B cell (primary cell): ENCODE data around the gene EHBP1. TPM values are rescaled to one million over a fixed set of nuclear protein-coding genes. Genes with fewer than 3 reads are reported as not detected.

Experiments used
- ATAC-seq: fragments of 200-7000 bp; cut with Tn5 transposase; one replicate; pipeline ENCODE4 v1.10.0; 2021; ENCODE audit warnings: low read depth, mild to moderate bottlenecking, moderate number of reproducible peaks, moderate library complexity
- CTCF ChIA-PET: fragments of 350-600 bp; sonication (Branson Sonifier 250); formaldehyde crosslinking; loops from one replicate; lab custom pipeline; 2021; ENCODE audit warnings: antibody characterized with exemption, inconsistent platforms; lab: Charles Lee
- POLR2A ChIA-PET: fragments of 350-600 bp; sonication (Branson Sonifier 250); formaldehyde crosslinking; loops from one replicate; lab custom pipeline; 2021; ENCODE audit warnings: antibody characterized with exemption; lab: Charles Lee
- DNase-seq: peaks from one replicate; pipeline ENCODE4 v3.0.0; 2013
- H2AFZ ChIP-seq: 2 replicates; pipeline ENCODE4 v1.6.1; 2012; ENCODE audit warnings: mild to moderate bottlenecking, low read depth, low read length; ENCODE audit not compliant: insufficient read depth, poor library complexity, severe bottlenecking
- H3K27ac ChIP-seq, 2 donors: 1 replicate in 1 of 2; 2 replicates in 1 of 2; pipeline ENCODE4 v1.5.1; 2012 to 2013; ENCODE audit warnings: low read length in 2 of 2, mild to moderate bottlenecking in 2 of 2, moderate library complexity in 1 of 2
- H3K27me3 ChIP-seq, 4 experiments: fragments of 200-600 bp in 1 of 4; sonication (generic) in 1 of 4; replicated peaks in 1 of 4; 1 replicate in 2 of 4; 2 replicates in 2 of 4; pipeline versions ENCODE4 v1.6.1 to v1.7.0; 2013 to 2016; ENCODE audit warnings: low read length in 3 of 4, mild to moderate bottlenecking in 2 of 4, mixed read lengths in 1 of 4, moderate library complexity in 1 of 4; ENCODE audit not compliant: insufficient read depth in 4 of 4, control insufficient read depth in 3 of 4; ENCODE audit errors: control extremely low read depth in 1 of 4
- H3K36me3 ChIP-seq, 2 experiments: replicated peaks in 1 of 2; 1 replicate in 1 of 2; 2 replicates in 1 of 2; pipeline versions ENCODE4 v1.6.1 to v1.7.1; 2013; ENCODE audit warnings: low read length in 1 of 2; ENCODE audit not compliant: insufficient read depth in 2 of 2, control insufficient read depth in 1 of 2; ENCODE audit errors: control extremely low read depth in 1 of 2, extremely low read depth in 1 of 2
- H3K4me1 ChIP-seq, 2 donors: fragments of 200-600 bp in 1 of 2; sonication (generic) in 1 of 2; 1 replicate in 1 of 2; 2 replicates in 1 of 2; pipeline versions ENCODE4 v1.5.1 to v1.6.1; 2013 to 2017; ENCODE audit warnings: low read length in 2 of 2; ENCODE audit not compliant: control insufficient read depth in 2 of 2, insufficient read depth in 2 of 2
- H3K4me2 ChIP-seq: replicated peaks from 2 replicates; pipeline ENCODE3; 2012; ENCODE audit warnings: mild to moderate bottlenecking, low read depth, low read length; ENCODE audit not compliant: poor library complexity, severe bottlenecking
- H3K4me3 ChIP-seq, 5 experiments: fragments of 200-600 bp in 1 of 5; sonication (generic) in 1 of 5; 1 replicate in 3 of 5; 2 replicates in 2 of 5; pipeline versions ENCODE4 v1.5.1 to v1.7.0; 2011 to 2016; ENCODE audit warnings: low read length in 4 of 5, mild to moderate bottlenecking in 4 of 5, low read depth in 2 of 5, control low read depth in 1 of 5, moderate library complexity in 1 of 5; ENCODE audit not compliant: insufficient read depth in 1 of 5; ENCODE audit errors: control extremely low read depth in 1 of 5, extremely low read depth in 1 of 5
- H3K79me2 ChIP-seq: fragments of 200-600 bp; sonication (generic); one replicate; pipeline ENCODE4 v1.6.0; 2016; ENCODE audit warnings: low read length; ENCODE audit not compliant: control insufficient read depth, insufficient read depth
- H3K9ac ChIP-seq: fragments of 200-600 bp; sonication (generic); 2 replicates; pipeline ENCODE4 v1.6.1; 2017; ENCODE audit warnings: mild to moderate bottlenecking, low read length, moderate library complexity
- H3K9me3 ChIP-seq, 3 donors: one replicate each; pipeline versions ENCODE4 v1.6.1 to v1.7.1; 2013; ENCODE audit warnings: low read length in 2 of 3; ENCODE audit not compliant: control insufficient read depth in 2 of 3, insufficient read depth in 1 of 3; ENCODE audit errors: control extremely low read depth in 1 of 3
- H4K20me1 ChIP-seq: 2 replicates; pipeline ENCODE4 v1.6.0; 2012; ENCODE audit warnings: mild to moderate bottlenecking, low read length; ENCODE audit not compliant: insufficient read depth, control insufficient read depth, poor library complexity, severe bottlenecking
- H3K27ac Mint-ChIP-seq: one replicate; pipeline ENCODE4 v1.8.0; 2021; ENCODE audit warnings: mixed read lengths
- H3K27me3 Mint-ChIP-seq: one replicate; pipeline ENCODE4 v1.8.0; 2021; ENCODE audit warnings: mixed read lengths
- H3K4me1 Mint-ChIP-seq: one replicate; pipeline ENCODE4 v1.8.0; 2021; ENCODE audit warnings: mixed read lengths
- H3K4me3 Mint-ChIP-seq: one replicate; pipeline ENCODE4 v1.8.0; 2021; ENCODE audit warnings: mixed read lengths
- H3K9me3 Mint-ChIP-seq: one replicate; pipeline ENCODE4 v1.8.0; 2022; ENCODE audit warnings: mixed read lengths; ENCODE audit not compliant: insufficient read depth
- CTCF ChIP-seq: fragments of 200-600 bp; IDR thresholded peaks from one replicate; pipeline ENCODE4 v1.8.0; 2022; ENCODE audit warnings: antibody characterized with exemption, mild to moderate bottlenecking
- EZH2 ChIP-seq: IDR thresholded peaks from 2 replicates; pipeline ENCODE4 v1.6.1; 2012; ENCODE audit warnings: borderline replicate concordance, low read depth, mild to moderate bottlenecking, moderate library complexity, low read length; ENCODE audit not compliant: insufficient read depth, poor library complexity, severe bottlenecking
- WGBS: methylation state at CpG from one replicate; pipeline ENCODE4 v1.1.5; 2013; ENCODE audit warnings: missing lambda C conversion rate; ENCODE audit not compliant: insufficient coverage; 5-methylcytosine and 5-hydroxymethylcytosine counted together
- intact Hi-C: fragments of 100-400 bp; cut with micrococcal nuclease; formaldehyde crosslinking; loops from one replicate; pipeline ENCODE4 v1.10.0; 2022
- polyA plus RNA-seq: library from polyadenylated mRNA; depleted of rRNA; stranded (reverse); fragments of >200 nt; gene quantifications from 2 replicates; pipeline ENCODE4 v1.2.3, GENCODE V29; 2012
- total RNA-seq, 2 donors: library from RNA; stranded (reverse); fragments of 120-200 nt in 1 of 2; gene quantifications; 1 replicate in 1 of 2; 2 replicates in 1 of 2; pipeline versions ENCODE4 v1.2.3 to v1.2.4, GENCODE V29; 2013 to 2022

EHBP1 gene
- total and polyA plus RNA-seq, 2 donors (not counting 1 experiment from before 2014, with no cell fraction given): 8.8 to 34.7 TPM

GRCh38 chr2:63050334-63051041 is 345.0 kb downstream of the EHBP1 start, which contains the start of gene OTX1:
Gene OTX1 (plus strand): TSS chr2:63050830. CDS start chr2:63052991, 2,161 bp downstream.
- Histone ChIP-seq H3K9me3 (peaks cover 0 to 69% (median 7%) of the 10 kb centered on the region in 3 donors), H3K79me2 (no peaks in the 10 kb centered on the region), H4K20me1 (peaks cover 10% of the 10 kb centered on the region), H3K36me3 (no peaks in the 10 kb centered on the region), H3K9ac (peak within 1 kb of the TSS; percentile 67), H3K4me3 (peak within 1 kb of the TSS; percentile 47 to 66 (median 48)), H3K4me2 (peak within 1 kb of the TSS; percentile 84), H3K27ac (no peak within 1 kb of the TSS), H3K4me1 (peaks cover 84 to 86% of the 10 kb centered on the region in 2 donors), H2AFZ (peak within 1 kb of the TSS; percentile 66), H3K27me3 (peaks cover 1 to 96% (median 85%) of the 10 kb centered on the region in 4 experiments)
- Mint-ChIP-seq H3K4me1 (peaks cover 71% of the 10 kb centered on the region), H3K27me3 (peaks cover 83% of the 10 kb centered on the region), H3K9me3 (no peaks in the 10 kb centered on the region), H3K4me3 (peak within 1 kb of the TSS; percentile 85), H3K27ac (peak within 1 kb of the TSS; percentile 7)
- TF ChIP-seq CTCF: no peak
- TF ChIP-seq EZH2: peak; percentile 37
- ATAC-seq (peak; percentile 75), DNase-seq (peak; percentile 66)
- intact Hi-C loops: loop anchor here (5.0 kb wide), 1 partner anchor 343 kb away; the partner anchor contains the start of gene EHBP1
- CTCF ChIA-PET: no interaction called here
- POLR2A ChIA-PET: no interaction called here
- under 1% methylated on average over 51 of the region's 73 CpGs for WGBS
